H9 (cell line): ENCODE results near the gene STAU1. TPM values are rescaled to one million over a fixed set of nuclear protein-coding genes. Genes with fewer than 3 reads are reported as not detected.

ENCODE experiments used
- DNase-seq: peaks from one replicate; pipeline ENCODE4 v3.0.0-alpha.2; 2017
- H2AFZ ChIP-seq: one replicate; pipeline ENCODE4 v1.6.1; 2013; ENCODE audit warnings: mild to moderate bottlenecking, low read length, control low read depth, moderate library complexity
- H2AK5ac ChIP-seq: 2 replicates; pipeline ENCODE4 v1.6.1; 2013; ENCODE audit warnings: low read length, control low read depth, mixed read lengths; ENCODE audit not compliant: insufficient read length
- H2BK120ac ChIP-seq: one replicate; pipeline ENCODE4 v1.6.1; 2013; ENCODE audit warnings: low read depth, mild to moderate bottlenecking, low read length, control low read depth, inconsistent platforms; ENCODE audit not compliant: poor library complexity, severe bottlenecking
- H2BK12ac ChIP-seq: 2 replicates; pipeline ENCODE4 v1.6.1; 2013; ENCODE audit warnings: low read length, control low read depth, mixed read lengths, low read depth; ENCODE audit not compliant: insufficient read length
- H2BK15ac ChIP-seq: 2 replicates; pipeline ENCODE4 v1.6.1; 2013; ENCODE audit warnings: low read depth, low read length, control low read depth
- H2BK20ac ChIP-seq: one replicate; pipeline ENCODE4 v1.6.1; 2013; ENCODE audit warnings: low read depth, mild to moderate bottlenecking, low read length, control low read depth, inconsistent platforms; ENCODE audit not compliant: poor library complexity, severe bottlenecking
- H2BK5ac ChIP-seq: 2 replicates; pipeline ENCODE4 v1.6.1; 2013; ENCODE audit warnings: low read length, control low read depth, mixed read lengths; ENCODE audit not compliant: insufficient read length
- H3K14ac ChIP-seq: 2 replicates; pipeline ENCODE4 v1.6.1; 2013; ENCODE audit warnings: low read length, control low read depth; ENCODE audit not compliant: insufficient read depth
- H3K18ac ChIP-seq: 2 replicates; pipeline ENCODE4 v1.6.1; 2013; ENCODE audit warnings: low read depth, mild to moderate bottlenecking, mixed read lengths, low read length, control low read depth; ENCODE audit not compliant: insufficient read length
- H3K23ac ChIP-seq: 2 replicates; pipeline ENCODE4 v1.6.1; 2013; ENCODE audit warnings: low read length, control low read depth, mixed read lengths, low read depth; ENCODE audit not compliant: insufficient read length
- H3K23me2 ChIP-seq: 2 replicates; pipeline ENCODE4 v1.6.1; 2013; ENCODE audit warnings: low read depth, mild to moderate bottlenecking, mixed read lengths, low read length, control low read depth; ENCODE audit not compliant: insufficient read length, poor library complexity, severe bottlenecking
- H3K27ac ChIP-seq: 2 replicates; pipeline ENCODE4 v1.5.1; 2013; ENCODE audit warnings: low read length, control low read depth, mixed read lengths, low read depth; ENCODE audit not compliant: insufficient read length
- H3K27me3 ChIP-seq: 2 replicates; pipeline ENCODE4 v1.6.1; 2013; ENCODE audit warnings: low read length, control low read depth, inconsistent platforms; ENCODE audit not compliant: insufficient read depth
- H3K4ac ChIP-seq: 2 replicates; pipeline ENCODE4 v1.6.1; 2013; ENCODE audit warnings: low read depth, mild to moderate bottlenecking, control low read depth, inconsistent platforms, low read length, moderate library complexity
- H3K4me1 ChIP-seq: 2 replicates; pipeline ENCODE4 v1.6.1; 2013; ENCODE audit warnings: low read length, control low read depth, inconsistent platforms; ENCODE audit not compliant: insufficient read depth
- H3K4me2 ChIP-seq: 2 replicates; pipeline ENCODE4 v1.6.1; 2013; ENCODE audit warnings: low read length, control low read depth, mixed read lengths; ENCODE audit not compliant: insufficient read length, insufficient read depth
- H3K56ac ChIP-seq: 2 replicates; pipeline ENCODE4 v1.6.1; 2013; ENCODE audit warnings: low read depth, mild to moderate bottlenecking, mixed read lengths, low read length, control low read depth; ENCODE audit not compliant: insufficient read length
- H3K79me1 ChIP-seq: 2 replicates; pipeline ENCODE4 v1.6.1; 2013; ENCODE audit warnings: low read depth, mild to moderate bottlenecking, moderate library complexity, low read length, control low read depth, inconsistent platforms; ENCODE audit not compliant: insufficient read depth, poor library complexity, severe bottlenecking
- H3K79me2 ChIP-seq: 2 replicates; pipeline ENCODE4 v1.6.1; 2013; ENCODE audit warnings: low read length, control low read depth, inconsistent platforms; ENCODE audit not compliant: insufficient read depth
- H3K9ac ChIP-seq: 2 replicates; pipeline ENCODE4 v1.6.1; 2013; ENCODE audit warnings: low read length, control low read depth, mixed read lengths; ENCODE audit not compliant: insufficient read length; ENCODE audit errors: extremely low read depth
- H3K9me3 ChIP-seq: one replicate; pipeline ENCODE4 v1.6.1; 2013; ENCODE audit warnings: low read depth, low read length, inconsistent platforms; ENCODE audit not compliant: control insufficient read depth
- H3T11ph ChIP-seq: one replicate; pipeline ENCODE4 v1.6.1; 2013; ENCODE audit warnings: mild to moderate bottlenecking, low read length, control low read depth, inconsistent platforms
- H4K20me1 ChIP-seq: one replicate; pipeline ENCODE4 v1.6.1; 2013; ENCODE audit not compliant: control insufficient read depth, insufficient read length, insufficient read depth
- H4K5ac ChIP-seq: 2 replicates; pipeline ENCODE4 v1.6.1; 2013; ENCODE audit warnings: low read depth, mild to moderate bottlenecking, mixed read lengths, low read length, control low read depth; ENCODE audit not compliant: insufficient read length
- H4K8ac ChIP-seq: replicated peaks from 2 replicates; pipeline ENCODE4 v1.6.1; 2013; ENCODE audit warnings: low read length, control low read depth, mixed read lengths, low read depth; ENCODE audit not compliant: insufficient read length
- H4K91ac ChIP-seq: 2 replicates; pipeline ENCODE4 v1.6.1; 2013; ENCODE audit warnings: low read depth, mild to moderate bottlenecking, moderate library complexity, mixed read lengths, low read length, control low read depth; ENCODE audit not compliant: insufficient read length
- H3K27ac Mint-ChIP-seq, 3 experiments: 2 replicates in 2 of 3; 3 replicates in 1 of 3; pipeline ENCODE4 v1.8.0; 2020 to 2021; ENCODE audit warnings: mixed read lengths in 3 of 3, mild to moderate bottlenecking in 1 of 3, moderate library complexity in 1 of 3
- H3K27me3 Mint-ChIP-seq: 2 replicates; pipeline ENCODE4 v1.8.0; 2021; ENCODE audit warnings: low read depth, mild to moderate bottlenecking, moderate library complexity, mixed read lengths
- H3K36me3 Mint-ChIP-seq, 3 experiments: 2 replicates in 2 of 3; 3 replicates in 1 of 3; pipeline ENCODE4 v1.8.0; 2020 to 2021; ENCODE audit warnings: low read depth in 3 of 3, mixed read lengths in 3 of 3; ENCODE audit not compliant: insufficient read depth in 1 of 3
- H3K4me1 Mint-ChIP-seq, 2 experiments: 2 replicates each; pipeline ENCODE4 v1.8.0; 2020; ENCODE audit warnings: mixed read lengths in 2 of 2
- H3K4me3 Mint-ChIP-seq, 2 experiments: 2 replicates in 1 of 2; 3 replicates in 1 of 2; pipeline ENCODE4 v1.8.0; 2020 to 2021; ENCODE audit warnings: mild to moderate bottlenecking in 2 of 2, mixed read lengths in 2 of 2, moderate library complexity in 1 of 2
- H3K9me3 Mint-ChIP-seq, 2 experiments: 2 replicates in 1 of 2; 3 replicates in 1 of 2; pipeline ENCODE4 v1.8.0; 2020; ENCODE audit warnings: mild to moderate bottlenecking in 2 of 2, mixed read lengths in 2 of 2, moderate library complexity in 1 of 2
- CTCF ChIP-seq: fragments of 200-600 bp; sonication (generic); conservative IDR thresholded peaks from 3 replicates; pipeline ENCODE4 v1.8.0; 2021; ENCODE audit warnings: antibody characterized with exemption, mild to moderate bottlenecking
- WGBS: extraction: QIAGEN DNeasy Blood & Tissue Kit; methylation state at CpG from one replicate; pipeline ENCODE4 v1.1.7; 2013; ENCODE audit warnings: missing lambda C conversion rate, low lambda C conversion rate, mixed read lengths; ENCODE audit not compliant: insufficient read length; ENCODE audit errors: extremely low coverage; 5-methylcytosine and 5-hydroxymethylcytosine counted together
- total RNA-seq: library from RNA; stranded (reverse); gene quantifications from 2 replicates; pipeline ENCODE4 v1.2.1, GENCODE V29; 2021

Gene STAU1
- total RNA-seq, 1 experiment from 2014 or later, result 106 TPM

DNA sequence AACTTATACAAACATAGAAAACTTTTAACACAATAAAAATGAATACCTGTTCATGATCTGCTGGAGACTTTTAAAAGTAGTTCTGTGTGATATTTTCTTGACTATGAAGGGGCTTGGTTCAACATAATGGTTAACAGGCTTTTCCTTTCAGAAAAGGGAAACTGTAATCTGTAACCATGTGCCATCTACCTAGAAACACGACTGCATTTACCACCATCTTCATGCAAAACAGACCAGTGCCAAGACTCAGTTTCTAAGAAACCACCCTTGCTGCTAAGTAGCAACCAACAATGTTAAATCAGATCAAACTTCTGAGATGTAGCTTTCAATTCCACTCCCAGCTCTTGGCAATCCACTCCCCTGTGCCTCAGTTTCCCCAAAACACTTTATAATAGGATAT lies 15.7 kb downstream of the STAU1 start:
- H4K8ac ChIP-seq, result no peak overlapping the region
- peaks cover 6% of the 10 kb centered on the region; the same call in 1 of the 2 replicates for H3K79me2 ChIP-seq

More for the DNA sequence above, 15.7 kb downstream of the STAU1 start:
- peaks cover 7% of the 10 kb centered on the region for H3K79me1 ChIP-seq
- H3K9ac ChIP-seq, result no peak overlapping the region
- no peak overlapping the region for H2AFZ ChIP-seq
- H2BK20ac ChIP-seq, result no peak overlapping the region
- Mint-ChIP-seq H3K36me3 (peaks cover 7 to 24% (median 23%) of the 10 kb centered on the region in 3 experiments), H3K27ac (no peak overlapping the region; a peak in 1 of 7 replicates), H3K4me3 (no peak overlapping the region), H3K27me3 (no peaks in the 10 kb centered on the region), H3K9me3 (no peaks in the 10 kb centered on the region), H3K4me1 (peaks cover 9% of the 10 kb centered on the region in 2 experiments; a peak in 3 of 4 replicates)
- H3K9me3 ChIP-seq, result no peaks in the 10 kb centered on the region
- H4K5ac ChIP-seq, result no peak overlapping the region
- H3K27ac ChIP-seq, result no peak overlapping the region
- H3K18ac ChIP-seq, result no peak overlapping the region
- no peak overlapping the region for H2BK5ac ChIP-seq
- no peak overlapping the region for H2BK120ac ChIP-seq
- H3K4me1 ChIP-seq, result no peaks in the 10 kb centered on the region
- H2BK15ac ChIP-seq, result no peak overlapping the region
- no peak overlapping the region for H2AK5ac ChIP-seq
- H4K91ac ChIP-seq, result no peak overlapping the region
- no peak overlapping the region for H3K56ac ChIP-seq
- H3K23ac ChIP-seq, result no peak overlapping the region
- no peak for TF ChIP-seq CTCF
- H3K4me2 ChIP-seq, result no peak overlapping the region
- no peaks in the 10 kb centered on the region for H3K23me2 ChIP-seq
- H3T11ph ChIP-seq, result no peak overlapping the region
- H4K20me1 ChIP-seq, result no peaks in the 10 kb centered on the region
- no peak for DNase-seq
- H2BK12ac ChIP-seq, result no peak overlapping the region
- WGBS, result no CpG with 5 or more reads among the region's 1 CpG
- H3K14ac ChIP-seq, result no peak overlapping the region
- no peaks in the 10 kb centered on the region for H3K27me3 ChIP-seq
- H3K4ac ChIP-seq, result no peak overlapping the region
